HG03039 (cell line): ENCODE results near the gene OR4C3.
"Not testable (repeated sequence)": the region's sequence is repeated elsewhere in the genome, so short reads cannot be mapped to it uniquely, and the experiment has no call there.

ENCODE experiments used
- ATAC-seq: cut with Tn5 transposase; IDR thresholded peaks from one replicate; pipeline ENCODE4 v1.9.1; 2021; ENCODE audit warnings: mild to moderate bottlenecking, moderate library complexity; ENCODE audit not compliant: unreplicated experiment

The OR4C3 gene

DNA sequence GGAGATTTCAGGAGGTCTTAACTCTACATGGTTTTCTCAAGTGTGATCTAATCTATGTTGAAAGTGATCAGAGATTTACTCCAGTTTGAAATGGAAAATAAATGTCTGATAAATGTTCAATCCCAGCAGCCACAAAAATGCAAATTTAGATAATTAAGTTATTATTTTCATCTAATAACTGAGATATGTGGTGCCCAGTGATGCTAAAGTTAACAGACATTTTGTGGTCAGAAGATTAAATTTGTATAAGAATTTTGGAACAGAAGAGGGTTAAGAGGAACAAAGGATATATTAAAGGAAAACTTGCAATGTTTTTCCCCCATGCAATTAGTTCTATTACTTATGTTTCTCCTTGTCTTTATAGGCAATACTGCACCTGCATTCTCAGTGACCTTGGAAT, at the start of gene OR4C3:
TSS of gene OR4C3 (plus strand) at position 301 of the 400 bp plus-strand sequence. CDS start 102 bp downstream, outside the sequence.
- ATAC-seq: not testable (repeated sequence)

DNA sequence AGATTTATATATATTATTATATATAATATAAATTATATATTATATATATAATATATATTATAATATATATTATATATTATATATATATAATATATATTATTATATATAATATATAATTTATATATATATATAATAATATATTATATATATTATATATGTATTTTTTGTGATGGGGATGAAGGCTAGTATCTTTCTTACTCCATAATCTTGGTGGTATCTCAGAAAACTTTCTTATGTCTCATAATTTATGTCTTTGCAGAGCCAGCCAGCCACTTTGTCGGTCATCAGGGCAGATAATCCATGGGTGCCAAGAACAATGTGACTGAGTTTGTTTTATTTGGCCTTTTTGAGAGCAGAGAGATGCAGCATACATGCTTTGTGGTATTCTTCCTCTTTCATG, 18.8 kb upstream of the OR4C3 start, which contains the start of gene OR4S1:
TSS of gene OR4S1 (plus strand) at position 301 of the 400 bp plus-strand sequence. CDS start at position 301, 0 bp downstream.
- ATAC-seq: no peak

DNA sequence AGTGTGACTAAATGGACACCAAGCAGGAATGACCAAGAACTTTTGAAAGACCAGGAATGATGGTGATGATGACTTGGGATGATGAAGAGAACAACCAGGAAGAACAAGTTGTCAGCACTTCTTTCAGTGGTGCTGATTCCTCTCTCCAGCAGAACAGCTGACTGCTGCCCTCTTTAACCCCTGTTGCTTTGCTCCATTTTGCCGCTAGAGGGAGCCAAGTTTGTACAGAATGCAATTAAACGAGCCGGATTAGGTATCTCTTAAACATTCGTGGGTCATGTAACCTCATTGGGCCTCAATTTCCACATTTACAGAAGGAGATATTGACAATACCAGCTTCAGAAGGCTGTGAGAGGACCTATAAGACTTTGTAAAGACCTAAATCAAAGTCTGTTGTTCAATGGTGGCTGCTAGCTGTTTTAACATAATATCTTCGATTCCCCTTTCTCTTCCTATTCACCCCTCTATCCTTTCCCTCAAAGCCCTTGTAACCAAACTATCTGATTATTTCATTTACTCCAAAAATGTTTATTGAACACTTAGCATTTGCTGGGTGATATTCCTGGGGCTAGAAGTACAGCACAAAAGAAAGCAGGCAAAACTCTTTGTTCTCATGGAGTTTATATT, 16.8 kb upstream of the OR4C3 start:
- ATAC-seq: peak; percentile 92

DNA sequence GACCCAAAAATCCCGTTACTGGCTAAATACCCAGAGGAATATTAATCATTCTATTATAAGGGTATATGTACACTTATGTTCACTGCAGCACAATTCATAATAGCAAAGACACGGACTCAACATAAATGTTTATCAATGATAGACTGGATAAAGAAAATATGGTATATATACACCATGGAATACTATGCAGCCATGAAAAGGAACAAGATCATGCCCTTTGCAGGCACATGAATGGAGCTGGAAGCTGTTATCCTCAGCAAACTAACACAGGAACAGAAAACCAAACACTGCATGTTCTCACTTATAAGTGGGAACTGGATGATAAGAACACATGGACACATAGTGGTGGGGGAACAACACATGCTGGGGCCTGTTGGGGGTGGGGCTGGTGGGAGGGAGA, 11.1 kb upstream of the OR4C3 start:
- not testable (repeated sequence) for ATAC-seq

DNA sequence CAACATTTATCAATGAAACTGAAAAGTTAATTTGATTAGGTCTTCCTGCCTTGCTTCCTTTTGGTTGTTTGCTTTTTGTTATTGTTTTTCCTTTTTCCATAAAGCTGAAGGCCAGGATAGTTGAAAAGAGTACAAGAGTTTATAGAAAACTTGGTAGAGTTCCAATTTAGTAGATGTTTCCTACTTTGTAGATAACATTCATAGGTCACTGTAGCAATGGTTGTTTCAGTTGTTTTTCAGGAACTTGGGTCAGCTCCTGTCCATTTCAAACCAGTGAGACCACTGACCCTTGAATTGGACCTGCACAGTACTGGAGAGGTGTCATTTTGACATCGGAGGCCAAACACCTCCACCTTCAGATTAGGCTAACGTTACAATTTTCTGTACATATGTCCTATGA, 4.9 kb upstream of the OR4C3 start:
- not testable (repeated sequence) for ATAC-seq

DNA sequence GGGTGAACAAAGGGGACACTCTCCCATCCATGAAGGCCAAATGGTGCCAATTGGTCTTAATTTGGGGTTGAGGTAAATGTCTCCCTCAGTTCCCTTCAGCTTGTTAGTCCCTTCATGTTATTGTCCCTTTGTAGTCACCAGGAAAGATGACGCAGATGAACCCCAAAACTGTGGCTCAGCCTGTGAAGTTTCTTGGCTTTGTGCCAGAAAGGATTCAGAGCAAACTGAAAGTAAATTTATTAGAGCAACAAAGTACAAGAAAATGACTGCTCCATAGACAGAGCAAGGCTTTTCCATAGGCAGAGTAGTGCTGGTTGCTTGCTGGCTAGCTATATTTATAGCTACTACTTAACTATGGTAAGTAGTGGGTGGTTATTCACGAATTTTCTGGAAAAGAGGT, 16.7 kb downstream of the OR4C3 start:
- ATAC-seq: no peak

DNA sequence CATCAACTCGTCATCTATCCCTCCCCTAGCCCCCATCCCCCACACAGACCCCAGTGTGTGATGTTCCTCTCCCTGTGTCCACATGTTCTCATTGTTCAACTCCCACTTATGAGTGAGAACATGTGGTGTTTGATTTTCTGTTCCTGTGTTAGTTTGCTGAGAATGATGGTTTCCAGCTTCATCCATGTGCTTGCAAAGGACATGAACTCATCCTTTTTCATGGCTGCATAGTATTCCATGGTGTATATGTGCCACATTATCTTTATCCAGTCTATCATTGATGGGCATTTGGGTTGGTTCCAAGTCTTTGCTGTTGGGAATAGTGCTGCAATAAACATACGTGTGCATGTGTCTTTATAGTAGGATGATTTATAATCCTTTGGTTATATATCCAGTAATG, 17.8 kb downstream of the OR4C3 start:
- ATAC-seq: not testable (repeated sequence)

DNA sequence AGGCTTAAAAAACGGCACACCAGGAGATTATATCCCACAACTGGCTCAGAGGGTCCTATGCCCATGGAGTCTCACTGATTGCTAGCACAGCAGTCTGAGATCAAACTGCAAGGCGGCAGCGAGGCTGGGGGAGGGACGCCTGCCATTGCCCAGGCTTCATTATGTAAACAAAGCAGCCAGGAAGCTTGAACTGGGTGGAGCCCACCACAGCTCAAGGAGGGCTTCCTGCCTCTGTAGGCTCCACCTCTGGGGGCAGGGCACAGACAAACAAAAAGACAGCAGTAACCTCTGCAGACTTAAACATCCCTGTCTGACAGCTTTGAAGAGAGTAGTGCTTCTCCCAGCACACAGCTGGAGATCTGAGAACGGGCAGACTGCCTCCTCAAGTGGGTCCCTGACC, 21.6 kb downstream of the OR4C3 start:
- not testable (repeated sequence) for ATAC-seq

DNA sequence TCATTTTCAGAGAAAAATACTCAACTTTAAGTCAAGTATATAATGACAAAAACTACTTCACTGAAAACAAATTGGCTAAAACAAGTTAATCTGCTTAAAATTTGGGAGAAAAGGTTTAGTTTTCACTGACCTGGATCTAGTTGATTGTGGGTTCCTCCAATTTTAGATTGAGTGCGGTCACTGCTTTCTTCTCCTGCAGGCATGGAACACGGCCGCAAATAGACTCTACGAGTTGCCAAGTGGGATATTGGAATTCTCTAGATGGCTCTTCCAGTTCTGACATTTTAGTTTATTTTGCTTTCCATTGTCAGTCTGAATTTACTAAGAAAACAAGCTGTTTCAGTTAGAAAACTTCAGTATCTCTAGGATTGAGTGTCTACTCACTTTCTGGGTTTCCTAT, 29.3 kb downstream of the OR4C3 start:
- no peak for ATAC-seq

DNA sequence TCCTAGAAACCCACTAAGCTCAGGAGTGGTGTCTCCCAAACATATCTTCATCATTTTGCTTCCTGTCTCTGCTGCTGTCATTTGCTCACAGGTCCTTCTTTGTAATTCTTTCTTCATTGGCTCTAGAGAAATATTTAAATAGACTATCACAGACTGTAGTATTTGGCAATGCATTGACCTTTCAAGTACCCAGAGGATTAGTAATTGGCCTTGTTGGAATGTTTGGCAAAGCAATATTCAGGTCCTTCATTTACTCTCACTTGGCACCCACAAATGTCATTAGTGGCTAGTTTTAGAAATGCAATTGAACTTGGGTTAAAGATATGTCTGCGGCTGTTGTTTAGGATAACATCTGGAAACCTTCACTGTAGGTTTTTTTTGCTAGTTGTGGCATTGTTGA, 30.0 kb downstream of the OR4C3 start:
- ATAC-seq: no peak

DNA sequence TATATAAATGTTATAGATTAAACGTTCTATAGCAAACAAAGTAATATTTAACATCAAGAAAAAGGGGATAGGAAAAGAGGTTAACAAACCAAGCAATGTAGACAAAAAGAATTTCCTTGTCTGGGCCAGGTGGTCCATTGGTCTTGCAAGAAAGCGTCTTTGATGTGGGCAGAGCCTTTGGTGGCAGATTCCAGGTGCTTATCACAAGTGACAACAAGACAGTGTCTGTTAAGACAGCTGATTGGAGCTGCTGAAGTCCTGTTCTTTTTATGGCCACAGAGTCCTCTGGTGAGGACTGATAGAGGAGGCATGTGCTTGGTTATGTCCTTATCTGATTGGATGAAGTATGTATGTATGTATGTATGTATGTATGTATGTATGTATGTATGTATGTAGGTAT, 36.6 kb downstream of the OR4C3 start:
- ATAC-seq: not testable (repeated sequence)

DNA sequence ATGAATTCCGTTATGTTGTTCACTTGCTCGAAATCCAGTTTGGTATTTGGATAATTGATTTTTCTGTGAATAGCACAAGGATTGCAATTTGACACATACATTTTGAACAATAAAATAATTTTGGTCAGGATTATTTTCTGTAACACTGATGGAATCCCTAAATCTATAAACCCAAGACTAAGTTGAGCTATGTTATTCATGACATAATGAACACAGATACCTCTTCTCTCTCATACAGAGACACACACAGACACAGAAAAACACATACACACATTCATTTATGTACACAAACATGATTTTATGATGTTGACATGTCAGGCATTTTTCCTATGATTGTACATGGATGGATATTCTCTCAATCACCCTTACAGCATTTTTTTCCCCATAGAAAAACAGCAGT, 41.6 kb downstream of the OR4C3 start, which contains the start of gene OR4C5:
TSS of gene OR4C5 (minus strand) at position 101 of the 400 bp plus-strand sequence. CDS start at position 101, 0 bp downstream.
- no peak for ATAC-seq
